ENCODE measurements around the gene POFUT2. TPM values are rescaled to one million over a fixed set of nuclear protein-coding genes. Genes with fewer than 3 reads are reported as not detected.

The POFUT2 gene
- total RNA-seq, 2 experiments from 2014 or later = 14.3 TPM

DNA sequence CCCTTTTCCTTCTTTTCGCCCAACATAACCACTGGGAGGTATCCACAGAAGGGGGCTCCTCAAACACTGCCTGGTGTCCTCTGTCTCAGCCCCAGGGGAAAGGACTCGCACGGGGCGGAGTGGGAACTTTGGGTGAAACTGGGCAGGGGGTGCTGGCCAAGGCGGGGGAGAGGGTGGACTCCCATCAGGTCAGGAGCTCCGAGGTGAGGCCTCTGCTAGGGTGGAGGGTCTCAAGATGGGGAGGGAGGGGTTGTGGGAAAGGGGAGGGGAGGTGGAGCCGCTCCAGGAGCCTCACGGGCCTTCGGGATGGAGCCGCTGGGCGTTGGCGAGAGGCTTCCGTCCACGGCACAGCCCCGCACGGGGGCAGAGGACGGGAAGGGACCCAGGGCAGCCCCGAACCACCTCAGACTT lies 43.2 kb upstream of the POFUT2 start:
- intact Hi-C loops (cut with micrococcal nuclease) = no loop called here
- CTCF ChIA-PET = no interaction called here
- Mint-ChIP-seq H3K36me3 (no peaks in the 10 kb centered on the region), H3K9me3 (no peaks in the 10 kb centered on the region), H3K4me1 (ENCODE audit: low read depth) (no peaks in the 10 kb centered on the region), H3K4me3 (no peak overlapping the region), H3K27ac (no peak overlapping the region), H3K27me3 (peaks cover 4% of the 10 kb centered on the region)
- DNase-seq = no peak
- POLR2A ChIA-PET = no interaction called here

- no peaks in the 10 kb centered on the region for H3K36me3 Mint-ChIP-seq
- POLR2A ChIA-PET = no interaction called here
- CTCF ChIA-PET = no interaction called here
These were observed 42.5 kb upstream of the POFUT2 start for GRCh38 chr21:45330075-45330781.

GRCh38 chr21:45329261-45330074 lies 41.8 kb upstream of the POFUT2 start:
- ChIA-PET CTCF (no interaction called here), POLR2A (no interaction called here)
- no peak overlapping the region for H3K4me3 Mint-ChIP-seq
- no peak for DNase-seq
- H3K36me3 Mint-ChIP-seq = no peaks in the 10 kb centered on the region
- peaks cover 4% of the 10 kb centered on the region for H3K27me3 Mint-ChIP-seq
- H3K9me3 Mint-ChIP-seq = no peaks in the 10 kb centered on the region
- H3K27ac Mint-ChIP-seq = no peak overlapping the region
- intact Hi-C loops (cut with micrococcal nuclease) = no loop called here
- H3K4me1 Mint-ChIP-seq (ENCODE audit: low read depth) = no peaks in the 10 kb centered on the region

More at GRCh38 chr21:45330075-45330781, 42.5 kb upstream of the POFUT2 start:
- Mint-ChIP-seq H3K27me3 (peaks cover 4% of the 10 kb centered on the region), H3K4me1 (ENCODE audit: low read depth) (no peaks in the 10 kb centered on the region), H3K27ac (no peak overlapping the region), H3K9me3 (no peaks in the 10 kb centered on the region), H3K4me3 (no peak overlapping the region)
- no peak for DNase-seq
- intact Hi-C loops (cut with micrococcal nuclease) = no loop called here

DNA sequence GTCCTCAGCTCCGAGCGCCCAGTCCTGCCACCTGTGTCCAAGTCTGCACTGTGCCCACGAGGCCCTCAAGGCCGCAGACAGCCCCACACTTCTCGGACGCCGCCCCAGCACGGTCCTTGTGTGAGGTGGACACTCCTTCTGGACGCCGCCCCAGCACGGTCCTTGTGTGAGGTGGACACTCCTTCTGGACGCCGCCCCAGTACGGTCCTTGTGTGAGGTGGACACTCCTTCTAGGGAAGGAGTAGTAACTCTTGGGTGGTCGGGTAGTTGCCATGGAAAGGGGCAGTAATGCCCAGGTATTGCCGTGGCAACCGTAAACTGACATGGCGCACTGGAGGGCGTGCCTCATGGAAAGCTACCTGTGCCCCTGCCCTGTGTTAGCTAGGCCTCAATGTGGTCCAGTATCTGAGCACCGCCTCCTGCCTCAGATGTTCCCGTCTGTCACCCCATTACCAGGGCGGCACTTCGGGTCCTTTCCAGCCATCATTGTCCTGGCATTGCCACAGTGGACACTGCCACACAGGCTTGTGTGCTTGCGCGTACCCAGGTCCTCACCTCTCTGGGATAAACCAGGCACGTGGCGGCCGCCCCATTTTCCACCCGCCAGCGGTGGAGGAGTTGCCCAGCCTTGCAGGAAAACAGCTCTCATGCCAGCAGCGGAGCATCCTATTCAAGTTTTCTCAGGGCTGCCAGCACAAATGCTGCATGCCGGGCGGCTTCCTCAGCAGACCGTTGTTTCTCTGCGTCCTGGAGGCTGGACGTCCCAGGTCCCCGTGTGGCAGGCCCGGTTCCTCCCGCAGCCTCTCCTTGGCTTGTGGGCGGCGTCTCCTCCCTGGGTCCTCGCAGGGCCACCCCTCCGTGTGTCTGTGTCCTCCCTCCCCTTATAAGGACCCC lies 40.8 kb upstream of the POFUT2 start:
- no peak overlapping the region for H3K4me3 Mint-ChIP-seq
- intact Hi-C loops (cut with micrococcal nuclease) = no loop called here
- CTCF ChIA-PET = no interaction called here
- H3K4me1 Mint-ChIP-seq (ENCODE audit: low read depth) = no peaks in the 10 kb centered on the region
- DNase-seq = no peak
- H3K36me3 Mint-ChIP-seq = no peaks in the 10 kb centered on the region
- H3K9me3 Mint-ChIP-seq = no peaks in the 10 kb centered on the region
- POLR2A ChIA-PET = no interaction called here
- H3K27me3 Mint-ChIP-seq = peaks cover 1% of the 10 kb centered on the region
- H3K27ac Mint-ChIP-seq = no peak overlapping the region

- Mint-ChIP-seq H3K27me3 (peaks cover 1% of the 10 kb centered on the region), H3K4me1 (ENCODE audit: low read depth) (peaks cover 2% of the 10 kb centered on the region), H3K36me3 (no peaks in the 10 kb centered on the region), H3K27ac (no peak overlapping the region), H3K4me3 (no peak overlapping the region), H3K9me3 (no peaks in the 10 kb centered on the region)
- intact Hi-C loops (cut with micrococcal nuclease) = no loop called here
- CTCF ChIA-PET = no interaction called here
- no peak for DNase-seq
- POLR2A ChIA-PET = no interaction called here
These were observed 39.9 kb upstream of the POFUT2 start for GRCh38 chr21:45327441-45328197.

DNA sequence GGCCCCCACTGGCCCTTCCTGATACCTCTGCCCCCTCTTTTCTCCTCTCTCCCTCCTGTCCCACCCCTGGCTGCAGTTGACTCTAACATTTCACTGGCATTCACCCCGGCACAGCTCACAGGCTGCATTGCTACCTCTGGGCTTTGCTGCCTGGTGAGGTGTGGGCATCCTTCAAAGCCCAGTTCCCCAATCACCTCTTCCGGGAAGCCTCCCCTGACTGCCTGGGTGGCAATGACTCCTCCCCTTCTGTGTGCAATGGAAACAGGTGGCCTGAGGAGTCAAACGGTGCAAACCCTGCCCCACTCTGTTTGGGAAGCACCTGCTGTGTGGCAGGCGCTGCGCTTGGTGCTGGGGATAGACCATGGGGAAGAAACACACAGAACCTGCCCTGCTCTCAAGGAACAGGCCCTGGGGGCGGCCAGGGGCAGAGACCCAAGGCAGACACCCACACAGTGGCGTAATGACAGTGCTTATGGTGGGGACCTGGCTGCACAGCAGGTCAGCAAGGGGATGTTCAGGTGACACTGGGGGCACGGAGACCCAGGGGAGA lies 39.3 kb upstream of the POFUT2 start:
- Mint-ChIP-seq H3K36me3 (no peaks in the 10 kb centered on the region), H3K4me3 (no peak overlapping the region), H3K27me3 (peaks cover 1% of the 10 kb centered on the region), H3K4me1 (ENCODE audit: low read depth) (peaks cover 7% of the 10 kb centered on the region), H3K27ac (no peak overlapping the region), H3K9me3 (no peaks in the 10 kb centered on the region)
- intact Hi-C loops (cut with micrococcal nuclease) = no loop called here
- no peak for DNase-seq
- CTCF ChIA-PET = no interaction called here
- POLR2A ChIA-PET = no interaction called here

DNA sequence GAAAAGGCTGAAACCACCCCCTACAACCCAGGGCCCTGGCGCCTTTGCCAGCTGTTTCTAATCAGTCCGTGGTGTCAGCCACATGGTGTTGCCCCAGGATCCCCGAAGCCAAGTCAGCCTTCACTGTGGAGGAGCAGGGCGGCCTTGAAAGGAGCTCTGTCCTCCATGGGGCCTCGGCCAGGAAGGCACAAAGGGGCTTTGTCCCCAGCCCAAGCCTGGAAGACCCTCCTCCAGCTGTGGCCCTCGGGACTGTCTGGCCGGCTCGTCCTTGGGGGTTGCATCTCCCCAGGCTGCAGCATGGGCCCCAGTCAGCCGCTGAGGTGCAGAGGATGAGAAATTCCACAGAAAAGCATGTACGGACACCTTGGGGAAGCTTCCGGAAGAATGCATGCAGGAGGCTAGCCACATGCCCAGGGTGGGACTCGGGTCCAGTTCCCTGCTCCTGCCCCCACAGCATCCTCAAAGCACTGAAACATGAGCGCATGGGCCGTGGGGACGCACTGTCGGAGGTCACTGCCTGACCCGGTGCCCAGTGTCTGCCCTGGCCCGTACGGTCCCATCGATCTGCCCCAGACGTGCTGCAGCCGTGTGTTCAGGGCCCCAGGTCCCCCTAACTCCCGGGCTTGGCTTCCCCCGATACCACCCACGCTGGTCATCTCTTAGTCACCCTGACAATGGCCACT lies 38.6 kb upstream of the POFUT2 start:
- POLR2A ChIA-PET = no interaction called here
- CTCF ChIA-PET = no interaction called here
- H3K27me3 Mint-ChIP-seq = peaks cover 1% of the 10 kb centered on the region

DNA sequence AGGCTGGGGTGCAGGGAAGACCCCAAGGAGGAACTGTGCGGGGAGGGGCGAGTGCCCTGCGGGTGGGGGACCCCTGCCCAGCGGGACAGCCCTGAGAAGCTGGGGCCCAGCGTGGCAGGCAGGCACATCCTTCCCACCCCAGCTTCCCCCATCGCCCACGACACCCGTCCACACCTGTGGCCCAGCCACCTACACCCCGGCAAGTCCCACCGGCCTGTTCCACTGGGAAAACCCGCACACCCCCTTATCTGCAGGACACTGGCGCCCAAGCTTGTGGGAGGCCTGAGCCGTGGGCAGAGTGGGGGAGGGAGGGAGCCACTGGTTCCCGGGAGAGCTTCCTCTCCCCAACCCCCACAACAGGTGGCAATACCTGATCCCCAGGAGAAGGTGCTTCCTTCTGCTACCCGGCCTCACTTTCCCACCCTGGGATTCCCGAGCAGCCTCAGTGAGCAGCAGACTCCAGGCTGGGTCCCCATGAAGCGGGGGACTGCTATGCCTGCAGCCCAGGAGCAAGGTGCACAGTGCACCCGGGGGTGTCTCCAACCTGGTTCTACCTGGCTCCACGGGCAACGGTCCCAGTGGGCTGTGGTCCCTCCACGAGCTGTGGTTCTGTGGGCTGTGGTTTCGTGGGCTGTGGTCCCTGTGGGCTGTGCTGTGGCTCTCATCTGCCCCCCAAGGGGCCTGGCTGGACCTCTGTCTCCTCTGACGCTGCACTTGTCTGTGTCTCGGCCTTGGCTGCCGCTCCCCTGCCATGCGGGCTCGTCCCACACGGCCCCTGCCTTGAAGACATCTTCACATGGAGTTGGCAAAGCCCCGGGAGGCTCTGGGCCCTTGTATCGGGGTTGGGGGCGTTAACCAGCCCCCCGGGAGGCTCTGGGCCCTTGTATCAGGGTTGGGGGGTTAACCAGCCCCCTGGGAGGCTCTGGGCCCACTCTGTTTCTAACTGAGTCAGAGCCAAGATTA lies 37.8 kb upstream of the POFUT2 start:
- H3K4me1 Mint-ChIP-seq (ENCODE audit: low read depth) = peaks cover 7% of the 10 kb centered on the region

More for the DNA sequence above, 38.6 kb upstream of the POFUT2 start:
- H3K27ac Mint-ChIP-seq = no peak overlapping the region
- intact Hi-C loops (cut with micrococcal nuclease) = no loop called here
- H3K4me1 Mint-ChIP-seq (ENCODE audit: low read depth) = peaks cover 7% of the 10 kb centered on the region
- no peaks in the 10 kb centered on the region for H3K9me3 Mint-ChIP-seq
- DNase-seq = no peak
- no peaks in the 10 kb centered on the region for H3K36me3 Mint-ChIP-seq
- no peak overlapping the region for H3K4me3 Mint-ChIP-seq

GRCh38 chr21:45324489-45325205 lies 37.0 kb upstream of the POFUT2 start:
- Mint-ChIP-seq H3K4me3 (no peak overlapping the region), H3K9me3 (no peaks in the 10 kb centered on the region), H3K36me3 (no peaks in the 10 kb centered on the region), H3K27ac (no peak overlapping the region), H3K27me3 (peaks cover 1% of the 10 kb centered on the region), H3K4me1 (ENCODE audit: low read depth) (peaks cover 7% of the 10 kb centered on the region)
- POLR2A ChIA-PET = no interaction called here
- CTCF ChIA-PET = no interaction called here
- intact Hi-C loops (cut with micrococcal nuclease) = no loop called here
- no peak for DNase-seq

More for the DNA sequence above, 37.8 kb upstream of the POFUT2 start:
- Mint-ChIP-seq H3K27ac (no peak overlapping the region), H3K36me3 (no peaks in the 10 kb centered on the region), H3K9me3 (no peaks in the 10 kb centered on the region), H3K27me3 (peaks cover 1% of the 10 kb centered on the region), H3K4me3 (no peak overlapping the region)
- POLR2A ChIA-PET = no interaction called here
- intact Hi-C loops (cut with micrococcal nuclease) = no loop called here
- no peak for DNase-seq
- CTCF ChIA-PET = no interaction called here

All from activated CD4-positive, alpha-beta memory T cell treated with anti-CD3 and anti-CD28 coated beads for 36 hours (primary cell).